MCF 10A (cell line): ENCODE measurements around the gene XPO1. TPM values are rescaled to one million over a fixed set of nuclear protein-coding genes. Genes with fewer than 3 reads are reported as not detected.
"Not testable (repeated sequence)": the region's sequence is repeated elsewhere in the genome, so short reads cannot be mapped to it uniquely, and the experiment has no call there.

Experiments used
- Bru-seq: library from RNA; stranded (reverse); fragments of 400-500 nt; gene quantifications from one replicate; lab custom pipeline; 2021; lab: Mats Ljungman, UMichigan
- BruChase-seq, 2 experiments: library from RNA; stranded (reverse); fragments of 400-500 nt; gene quantifications; one replicate each; lab custom pipeline; 2021; lab: Mats Ljungman, UMichigan
- BruUV-seq: library from RNA; stranded (reverse); fragments of 400-500 nt; replicated peaks from 2 replicates; lab custom pipeline; 2021; lab: Mats Ljungman, UMichigan
- CTCF ChIA-PET: fragments of 300-600 bp; sonication (Branson Sonifier 250); formaldehyde crosslinking; extraction: SDS; loops from one replicate; lab custom pipeline; 2021; ENCODE audit warnings: antibody characterized with exemption, inconsistent platforms; lab: Yijun Ruan, JAX
- POLR2A ChIA-PET: fragments of 300-600, 350-650 bp; sonication (Branson Sonifier 250); formaldehyde crosslinking; extraction: SDS; loops from one replicate; lab custom pipeline; 2020; ENCODE audit warnings: antibody characterized with exemption, inconsistent platforms; lab: Yijun Ruan, JAX
- DNase-seq: peaks from one replicate; pipeline ENCODE4 v3.0.0-alpha.2; 2018; ENCODE audit not compliant: unreplicated experiment
- H3K27ac Mint-ChIP-seq: one replicate; pipeline ENCODE4 v1.8.0; 2022; ENCODE audit warnings: mild to moderate bottlenecking, low read depth, mixed read lengths; ENCODE audit not compliant: unreplicated experiment
- H3K27me3 Mint-ChIP-seq: one replicate; pipeline ENCODE4 v1.8.0; 2022; ENCODE audit warnings: mixed read lengths; ENCODE audit not compliant: insufficient read depth, unreplicated experiment
- H3K36me3 Mint-ChIP-seq: one replicate; pipeline ENCODE4 v1.8.0; 2022; ENCODE audit warnings: mild to moderate bottlenecking, moderate library complexity, mixed read lengths; ENCODE audit not compliant: insufficient read depth, unreplicated experiment
- H3K4me1 Mint-ChIP-seq: one replicate; pipeline ENCODE4 v1.8.0; 2022; ENCODE audit warnings: mixed read lengths; ENCODE audit not compliant: insufficient read depth, unreplicated experiment
- H3K4me3 Mint-ChIP-seq: one replicate; pipeline ENCODE4 v1.8.0; 2022; ENCODE audit warnings: mild to moderate bottlenecking, moderate library complexity, mixed read lengths; ENCODE audit not compliant: unreplicated experiment
- H3K9me3 Mint-ChIP-seq: one replicate; pipeline ENCODE4 v1.8.0; 2022; ENCODE audit warnings: mixed read lengths; ENCODE audit not compliant: unreplicated experiment
- CTCF ChIP-seq: fragments of 200-600 bp; IDR thresholded peaks from one replicate; pipeline ENCODE4 v1.8.0; 2022; ENCODE audit warnings: antibody characterized with exemption, mild to moderate bottlenecking; ENCODE audit not compliant: unreplicated experiment
- intact Hi-C: fragments of 100-400 bp; cut with micrococcal nuclease; formaldehyde crosslinking; loops from 2 replicates; pipeline ENCODE4 v1.14.1; 2022
- long read RNA-seq: library from polyadenylated mRNA; stranded (forward); transcript quantifications from one replicate; pipeline ENCODE4 v2.0.0, GENCODE V29; 2022
- total RNA-seq: library from RNA; stranded (reverse); gene quantifications from 2 replicates; pipeline ENCODE4 v1.2.3, GENCODE V29; 2022

Gene XPO1
- total RNA-seq (131 and 148 TPM in 2 replicates), Bru-seq, nascent RNA (percentile 95 among the genes with signal in this experiment), BruChase-seq, experiment 1, labeled RNA remaining after a 6-hour chase (percentile 96 among the genes with signal in this experiment), BruChase-seq, experiment 2, labeled RNA remaining after a 2-hour chase (percentile 96 among the genes with signal in this experiment)
- long read RNA-seq, full-length matches to known transcripts: 24 of 45 reads
- long read RNA-seq, partial matches to known transcripts: 6 of 45 reads
- long read RNA-seq, other reads (novel, unspliced or antisense): 15 of 45 reads

- Mint-ChIP-seq H3K36me3 (peaks cover 10% of the 10 kb centered on the region), H3K27me3 (no peaks in the 10 kb centered on the region), H3K4me1 (peaks cover 5% of the 10 kb centered on the region), H3K27ac (peak within 1 kb of the TSS; percentile 97), H3K9me3 (no peaks in the 10 kb centered on the region), H3K4me3 (peak within 1 kb of the TSS; percentile 88)
- intact Hi-C loops: loop anchor here (1.0 to 10.0 kb wide), 3 partner anchors 119 to 356 kb away; no protein-coding TSS in a partner anchor
- TF ChIP-seq CTCF: no peak
- DNase-seq: peak; percentile 100
- ChIA-PET POLR2A (interaction anchor here (0.6 to 6.4 kb wide), 55 partner anchors 8 to 656 kb away, joined by 3 to 112 read pairs (median 4); partner anchors contain the start of genes COMMD1, FAM161A and SANBR), CTCF (interaction anchor here (0.7 to 1.0 kb wide), 3 partner anchors 11 to 120 kb away, joined by 3 to 5 read pairs (median 4); no protein-coding TSS in a partner anchor)
- BruUV-seq: no TSS peak
These were observed at the start of gene XPO1 for GRCh38 chr2:61538200-61538919. Gene XPO1, minus strand, starts transcription at chr2:61538356. Its CDS starts 4,459 bp downstream, at chr2:61533897.

GRCh38 chr2:61586928-61587327 lies 48.8 kb upstream of the XPO1 start:
- POLR2A ChIA-PET: interaction anchor here (0.6 kb wide), 1 partner anchor 26 kb away, joined by 3 read pairs; no protein-coding TSS in a partner anchor
- not testable (repeated sequence) for H3K27ac Mint-ChIP-seq

GRCh38 chr2:61585383-61585782 lies 47.2 kb upstream of the XPO1 start:
- TF ChIP-seq CTCF: no peak
- no peaks in the 10 kb centered on the region for H3K27me3 Mint-ChIP-seq
- H3K27ac Mint-ChIP-seq: no peak overlapping the region
- H3K9me3 Mint-ChIP-seq: no peaks in the 10 kb centered on the region
- POLR2A ChIA-PET: interaction anchor here (1.6 kb wide), 1 partner anchor 47 kb away, joined by 5 read pairs; the partner anchor contains the start of gene XPO1
- H3K4me1 Mint-ChIP-seq: no peaks in the 10 kb centered on the region
- DNase-seq: no peak
- no TSS peak for BruUV-seq
- CTCF ChIA-PET: interaction anchor here (1.2 kb wide), 1 partner anchor 178 kb away, joined by 4 read pairs; no protein-coding TSS in a partner anchor
- no peak overlapping the region for H3K4me3 Mint-ChIP-seq
- intact Hi-C loops: no loop called here
- no peaks in the 10 kb centered on the region for H3K36me3 Mint-ChIP-seq

More at GRCh38 chr2:61586928-61587327, 48.8 kb upstream of the XPO1 start:
- H3K27me3 Mint-ChIP-seq, BruUV-seq, intact Hi-C loops, DNase-seq, H3K9me3 Mint-ChIP-seq, H3K36me3 Mint-ChIP-seq, H3K4me3 Mint-ChIP-seq, CTCF ChIA-PET, H3K4me1 Mint-ChIP-seq: not testable (repeated sequence)

- DNase-seq, BruUV-seq, H3K27ac Mint-ChIP-seq, H3K36me3 Mint-ChIP-seq, H3K4me1 Mint-ChIP-seq, H3K9me3 Mint-ChIP-seq, H3K4me3 Mint-ChIP-seq, intact Hi-C loops, H3K27me3 Mint-ChIP-seq: not testable (repeated sequence)
- POLR2A ChIA-PET: interaction anchor here (1.6 kb wide), 1 partner anchor 46 kb away, joined by 5 read pairs; the partner anchor contains the start of gene XPO1
- CTCF ChIA-PET: interaction anchor here (0.6 kb wide), 1 partner anchor 145 kb away, joined by 3 read pairs; no protein-coding TSS in a partner anchor
These were observed 46.2 kb upstream of the XPO1 start for GRCh38 chr2:61584368-61584767.
